GM12878 (cell line): Measurements from ENCODE around the gene ZNF678.

ENCODE experiments used
- ATF3 ChIP-seq: IDR thresholded peaks from 2 replicates; pipeline ENCODE4 v1.6.1; 2011; ENCODE audit warnings: low read depth, mild to moderate bottlenecking, low read length, moderate library complexity, borderline replicate concordance; ENCODE audit errors: extremely low read depth
- CREB1 ChIP-seq: IDR thresholded peaks from 2 replicates; pipeline ENCODE4 v1.6.1; 2012; ENCODE audit warnings: low read depth, mild to moderate bottlenecking, inconsistent platforms
- MYC ChIP-seq: IDR thresholded peaks from 2 replicates; pipeline ENCODE4 v1.6.1; 2011; ENCODE audit warnings: mild to moderate bottlenecking, low read length, moderate library complexity, inconsistent platforms; ENCODE audit not compliant: insufficient read depth, insufficient replicate concordance, insufficient read length, severe bottlenecking
- ZBTB33 ChIP-seq: fragments of 450-650 bp; IDR thresholded peaks from 2 replicates; pipeline ENCODE4 v1.6.1; 2017; ENCODE audit warnings: mild to moderate bottlenecking
- ZBTB40 ChIP-seq: fragments of 450-650 bp; IDR thresholded peaks from 2 replicates; pipeline ENCODE4 v1.6.1; 2016; ENCODE audit warnings: mild to moderate bottlenecking, moderate library complexity, borderline replicate concordance
- ZNF274 ChIP-seq: IDR thresholded peaks from one replicate; pipeline ENCODE4 v1.8.0; 2011; ENCODE audit not compliant: insufficient read length, insufficient read depth

GRCh38 chr1:227547310-227548118 lies 15.8 kb upstream of the ZNF678 start:
- TF ChIP-seq MYC (no peak), ZNF274 (no peak), CREB1 (no peak), ATF3 (no peak), ZBTB33 (no peak), ZBTB40 (no peak)
